NCI-H345 (cell line): Measurements from ENCODE around the gene R3HDM2.

Experiments
- DNase-seq: peaks from one replicate; lab custom pipeline; 2025; lab: John Stamatoyannopoulos, UW

Gene R3HDM2

DNA sequence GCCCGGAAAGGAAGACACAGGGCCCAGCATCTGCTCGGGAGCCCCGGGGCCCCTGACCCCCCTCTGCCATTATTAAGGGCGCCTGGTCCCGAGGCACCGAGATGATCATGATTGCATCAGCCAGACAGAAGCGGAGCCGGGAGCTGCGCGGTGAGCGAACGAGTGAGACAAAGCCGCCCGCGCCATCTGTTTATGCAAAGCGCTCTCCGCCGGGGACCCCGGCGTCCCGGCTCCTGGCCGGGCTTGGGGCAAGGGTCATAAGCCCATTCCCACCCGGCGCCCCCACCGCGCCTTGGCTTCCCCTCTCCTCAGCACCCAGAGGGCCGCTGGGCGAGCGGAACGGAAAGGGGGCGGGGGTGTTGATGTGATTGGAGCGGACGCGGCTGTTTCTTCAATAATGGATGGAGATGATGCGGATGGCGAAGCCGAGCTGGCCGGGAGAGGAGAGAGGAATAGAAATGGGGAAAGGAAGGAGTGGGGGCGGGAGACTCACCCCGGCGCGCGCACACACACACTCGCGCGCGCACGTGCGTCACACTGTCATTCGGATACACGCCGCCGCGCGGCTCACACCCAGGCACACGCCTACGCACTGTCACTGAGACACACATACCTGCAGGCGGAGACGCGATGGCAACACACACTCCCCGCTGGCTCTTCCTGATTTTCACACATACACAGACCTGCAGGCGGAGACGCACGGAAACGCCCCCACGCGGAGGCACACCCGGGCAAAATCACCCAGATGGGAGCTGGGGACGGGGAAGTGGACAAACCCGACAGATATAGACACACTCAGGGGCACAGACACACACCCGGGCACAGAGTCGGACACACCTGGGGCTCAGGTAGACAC, 190.5 kb downstream of the R3HDM2 start:
- DNase-seq = peak; percentile 84

DNA sequence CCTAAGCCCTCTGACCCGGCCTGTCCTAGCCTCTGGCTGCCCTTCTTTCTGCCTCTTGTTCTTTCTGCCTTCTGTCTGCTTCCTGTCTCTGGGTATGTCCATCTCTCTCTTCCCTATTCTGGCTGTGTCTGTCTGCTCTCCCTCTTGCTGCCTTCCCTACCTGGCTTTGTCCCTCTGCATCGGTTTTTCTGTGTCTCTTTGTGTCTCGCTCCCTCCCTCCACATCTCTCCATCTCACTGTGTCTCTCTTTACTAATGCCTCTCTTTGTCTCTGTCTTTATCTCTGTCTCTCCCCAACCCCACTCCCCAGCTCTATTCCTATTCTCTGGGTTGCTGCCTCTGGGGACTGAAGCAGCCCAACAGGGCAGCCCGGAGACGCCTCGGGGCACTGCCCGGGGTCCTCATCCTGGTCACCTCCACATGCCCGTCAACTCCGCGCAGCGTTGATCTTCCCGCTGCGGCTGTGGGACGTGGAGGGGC, 191.2 kb downstream of the R3HDM2 start:
- DNase-seq = peak; percentile 64

DNA sequence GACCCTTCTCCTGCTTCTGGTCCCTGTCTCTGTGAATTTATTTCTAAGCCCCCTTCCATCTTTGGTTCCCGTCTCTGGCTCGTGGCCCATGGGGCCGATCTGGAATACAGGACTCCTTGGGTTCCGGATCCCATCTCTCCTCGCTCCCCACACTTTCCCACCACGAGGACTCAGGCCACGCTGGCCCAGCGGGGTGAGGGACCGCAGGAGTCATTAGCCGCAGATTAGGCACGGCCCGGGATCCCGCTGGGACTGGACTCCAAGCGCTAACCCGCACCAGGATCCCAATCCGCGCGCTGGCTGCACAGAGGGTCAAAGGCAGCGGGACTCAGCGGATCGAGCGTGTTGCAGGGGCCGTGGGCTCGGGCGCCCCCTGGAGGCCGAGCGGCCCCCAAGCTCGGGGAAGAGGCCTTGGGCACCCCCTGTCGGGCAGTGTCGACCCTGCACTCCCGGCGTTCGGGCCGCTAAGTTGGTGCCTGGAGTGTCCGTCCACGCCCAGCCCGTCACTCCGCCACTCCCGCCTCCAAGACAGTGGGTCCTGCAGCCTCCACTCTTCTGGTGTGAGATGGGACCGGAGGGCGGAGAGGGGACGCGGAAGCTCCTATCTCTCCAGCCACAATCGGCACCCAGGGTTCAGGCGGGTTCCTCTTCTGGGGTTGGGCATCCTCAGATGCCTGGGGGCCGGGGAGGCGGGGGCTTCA, 191.8 kb downstream of the R3HDM2 start:
- DNase-seq = peak; percentile 90

DNA sequence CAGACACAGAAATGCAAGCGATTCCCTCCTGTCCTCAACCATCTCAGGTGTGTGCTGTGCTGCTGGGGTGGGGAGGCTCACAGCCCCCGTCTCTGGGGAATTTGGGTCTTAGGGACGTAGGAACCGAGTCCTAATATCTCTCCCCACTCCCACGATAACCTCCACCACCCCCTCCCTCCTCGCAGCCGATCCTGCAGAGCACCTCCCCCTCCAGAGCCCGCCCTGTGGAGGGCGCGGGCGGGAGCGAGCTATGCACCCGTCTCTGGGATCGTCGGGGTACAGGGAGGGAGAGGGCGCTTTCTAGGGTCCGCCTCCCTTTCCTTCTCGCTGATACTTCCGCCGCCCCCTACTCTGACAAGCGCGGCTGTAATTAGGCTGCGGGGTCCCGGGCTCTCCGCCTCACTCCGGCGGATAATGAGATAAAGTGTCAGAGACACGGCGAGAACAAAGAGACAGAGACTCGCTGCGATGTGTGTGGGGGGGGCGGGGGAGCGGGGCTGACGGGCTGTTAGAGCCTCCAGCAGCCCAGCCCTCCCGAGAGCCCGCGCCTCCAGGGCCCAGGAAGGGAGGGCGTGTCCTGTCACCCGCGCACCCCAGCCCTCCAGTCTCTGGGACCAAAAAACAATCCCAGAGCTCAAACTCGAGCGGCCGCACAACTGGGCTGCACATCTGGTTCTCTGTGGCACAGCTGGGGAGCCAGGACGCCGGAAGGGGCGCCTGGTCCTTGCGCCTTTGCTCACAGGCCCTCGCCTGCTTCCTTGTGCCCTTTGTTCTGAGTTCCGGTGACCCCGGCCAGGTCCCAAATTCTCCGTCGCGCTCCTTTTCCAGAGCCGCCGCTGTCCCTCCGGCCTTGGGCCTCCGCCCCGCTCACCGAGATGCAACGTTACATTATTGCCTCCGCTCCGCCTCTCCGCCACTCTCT, 192.7 kb downstream of the R3HDM2 start:
- DNase-seq = peak; percentile 59

DNA sequence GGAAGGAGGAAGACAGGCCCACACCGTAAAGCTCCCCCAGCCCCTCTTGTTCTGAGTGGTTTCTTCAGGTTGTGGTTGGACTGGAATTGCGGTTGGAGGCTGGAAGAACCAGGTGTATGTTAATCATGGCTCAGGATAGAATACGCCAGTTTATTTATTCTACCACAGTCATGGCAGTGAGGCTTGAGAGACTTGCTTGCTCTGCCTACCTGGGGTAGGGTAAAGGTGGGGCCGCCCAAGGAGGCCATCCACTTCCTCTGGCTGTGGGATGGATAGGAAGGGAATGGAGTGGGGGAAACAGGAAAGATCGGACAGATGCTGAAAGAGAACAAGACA, 193.3 kb downstream of the R3HDM2 start:
- DNase-seq = peak; percentile 36

DNA sequence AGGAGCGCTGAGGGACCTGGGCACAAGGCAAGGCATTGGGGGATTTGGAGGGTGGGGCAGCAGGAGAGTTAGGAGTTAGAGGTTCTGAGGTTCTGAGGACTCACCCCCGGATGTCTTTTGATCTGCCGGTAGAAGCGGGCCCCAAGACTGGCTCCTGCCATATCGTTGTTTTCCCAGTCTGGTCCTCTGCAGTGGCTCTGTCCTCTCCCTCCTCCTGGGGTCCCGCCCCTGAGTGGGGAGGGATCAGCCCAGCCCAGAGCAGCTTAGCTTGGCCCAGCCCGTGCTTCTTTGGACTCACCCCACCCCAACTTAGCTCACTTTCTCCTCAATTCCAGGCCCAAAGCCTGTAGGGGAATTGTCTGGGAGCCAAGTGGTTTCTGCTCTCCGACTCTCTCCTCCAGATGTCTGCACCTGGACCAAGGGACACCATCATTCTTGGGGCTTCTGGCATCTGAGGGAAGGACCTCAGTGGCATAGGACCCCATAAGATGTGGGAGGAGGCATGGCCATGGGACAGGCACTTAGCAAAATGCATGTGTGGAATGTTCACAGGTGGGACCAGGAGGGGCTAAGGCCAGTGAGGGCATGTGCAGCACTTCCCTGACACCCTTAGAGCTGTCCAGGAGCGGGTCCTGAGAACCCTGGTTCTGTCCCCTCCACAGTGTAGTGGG, 193.8 kb downstream of the R3HDM2 start:
- DNase-seq = no peak

DNA sequence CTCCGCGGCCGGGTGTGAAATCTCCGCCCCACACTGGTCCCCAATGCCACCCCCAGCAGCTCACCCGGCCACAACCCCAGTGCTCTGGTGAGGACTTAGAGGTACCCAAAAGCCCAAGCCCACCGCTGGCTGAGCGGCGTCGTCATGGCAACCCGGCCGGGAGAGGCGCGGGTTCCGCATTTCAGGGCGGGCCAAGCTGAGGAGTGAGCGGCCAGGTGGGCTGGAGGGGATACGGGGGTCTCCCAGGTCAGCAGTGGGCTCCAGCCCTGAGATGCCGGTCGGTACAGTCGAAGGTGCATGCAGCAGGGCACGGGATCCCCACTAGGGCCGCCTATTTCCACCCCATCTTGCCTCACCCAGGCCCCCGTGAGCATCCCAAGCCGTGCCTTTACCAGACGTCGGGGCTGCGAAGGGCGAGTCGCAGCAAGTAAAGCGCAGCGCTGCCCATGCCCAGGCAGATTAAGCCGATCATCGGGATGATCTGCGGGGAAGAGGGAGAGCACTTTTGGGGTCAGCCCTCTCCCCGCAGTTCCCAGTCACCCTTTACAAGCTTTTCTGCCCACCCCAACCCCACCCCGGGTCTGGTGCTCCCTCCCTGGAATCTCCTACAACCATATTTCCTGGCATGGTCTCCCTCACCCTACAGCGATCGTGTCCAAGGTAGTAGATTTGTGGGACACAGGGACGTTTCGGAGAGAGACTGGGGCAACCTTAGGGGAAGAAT, 194.5 kb downstream of the R3HDM2 start:
- DNase-seq = no peak

DNA sequence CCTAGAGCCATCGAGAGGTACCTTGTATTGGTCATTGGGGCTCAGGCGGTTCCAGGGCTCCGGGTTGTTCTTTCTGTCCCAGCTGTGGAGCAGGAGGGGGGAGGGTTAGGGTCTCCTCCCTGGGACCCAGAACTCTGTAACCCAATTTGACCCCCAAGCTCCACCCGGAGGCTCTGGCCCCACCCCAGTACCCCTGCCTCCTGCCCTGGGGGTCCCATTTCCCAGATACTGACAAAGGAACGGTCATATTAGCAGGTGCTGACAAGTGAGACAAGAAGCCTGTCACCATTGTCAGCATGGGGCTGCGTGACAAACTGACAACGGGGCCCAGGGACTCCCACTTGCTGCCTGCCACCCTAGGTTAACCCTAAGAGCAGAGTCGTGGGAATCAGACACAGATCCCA, 195.1 kb downstream of the R3HDM2 start:
- no peak for DNase-seq

DNA sequence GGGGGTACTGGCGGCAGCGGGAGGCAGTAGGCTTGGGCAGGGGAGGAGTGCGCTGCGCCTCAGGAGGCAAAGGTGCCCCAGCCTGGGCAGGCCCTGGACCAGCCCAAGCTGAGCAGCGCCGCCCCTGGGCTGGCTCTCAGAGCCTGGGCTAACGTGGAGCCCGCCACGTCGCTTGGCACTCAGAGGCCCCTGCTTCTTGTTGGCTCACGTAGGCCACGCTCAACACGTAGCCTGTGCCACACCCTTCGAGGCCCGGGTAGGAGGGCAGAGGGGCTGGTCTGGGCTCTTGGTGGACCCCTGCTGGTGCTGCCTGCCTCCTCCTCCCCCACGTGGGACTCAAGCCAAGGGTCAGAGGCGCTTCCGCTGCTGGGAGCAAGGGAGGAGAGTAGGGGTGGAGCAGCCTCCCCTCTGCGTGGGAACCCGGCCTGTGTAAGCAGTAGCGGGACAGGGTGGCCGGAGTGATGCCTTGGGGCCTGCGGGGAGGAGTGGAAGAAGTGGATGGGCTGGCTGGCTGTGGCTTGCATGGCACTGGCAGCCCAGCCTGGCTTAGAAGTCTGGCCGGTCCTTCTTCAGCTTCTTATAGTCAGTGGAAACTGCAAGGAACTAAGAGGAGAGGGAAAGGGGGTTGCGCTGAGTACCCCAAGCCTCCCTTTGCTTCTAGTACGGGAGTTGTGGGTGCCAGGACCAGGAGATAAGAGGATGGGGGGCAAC, 195.7 kb downstream of the R3HDM2 start:
- no peak for DNase-seq

DNA sequence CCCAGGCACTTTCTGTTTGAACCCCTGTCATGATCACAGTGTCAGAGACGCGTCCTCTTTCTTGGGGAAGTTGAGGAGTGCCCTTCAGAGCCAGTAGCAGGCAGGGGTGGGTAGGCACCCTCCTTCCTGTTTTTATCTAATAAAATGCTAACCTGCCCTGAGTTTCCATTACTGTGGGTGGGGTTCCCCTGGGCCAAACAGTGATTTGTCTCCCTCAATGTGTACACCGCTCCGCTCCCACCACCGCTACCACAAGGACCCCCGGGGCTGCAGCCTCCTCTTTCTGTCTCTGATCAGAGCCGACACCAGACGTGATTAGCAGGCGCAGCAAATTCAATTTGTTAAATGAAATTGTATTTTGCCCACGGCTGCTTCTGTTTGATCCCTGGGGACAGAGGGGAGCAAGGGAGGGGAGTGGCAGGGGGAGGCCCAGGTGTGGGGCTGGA, 196.2 kb downstream of the R3HDM2 start:
- no peak for DNase-seq

DNA sequence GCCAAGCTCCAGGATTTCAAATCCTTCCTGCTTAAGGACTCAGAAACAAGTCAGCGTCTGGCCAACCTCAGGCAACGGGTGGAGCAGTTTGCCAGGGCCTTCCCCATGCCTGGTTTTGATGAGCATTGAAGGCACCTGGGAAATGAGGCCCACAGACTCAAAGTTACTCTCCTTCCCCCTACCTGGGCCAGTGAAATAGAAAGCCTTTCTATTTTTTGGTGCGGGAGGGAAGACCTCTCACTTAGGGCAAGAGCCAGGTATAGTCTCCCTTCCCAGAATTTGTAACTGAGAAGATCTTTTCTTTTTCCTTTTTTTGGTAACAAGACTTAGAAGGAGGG, 196.6 kb downstream of the R3HDM2 start:
- DNase-seq = no peak

DNA sequence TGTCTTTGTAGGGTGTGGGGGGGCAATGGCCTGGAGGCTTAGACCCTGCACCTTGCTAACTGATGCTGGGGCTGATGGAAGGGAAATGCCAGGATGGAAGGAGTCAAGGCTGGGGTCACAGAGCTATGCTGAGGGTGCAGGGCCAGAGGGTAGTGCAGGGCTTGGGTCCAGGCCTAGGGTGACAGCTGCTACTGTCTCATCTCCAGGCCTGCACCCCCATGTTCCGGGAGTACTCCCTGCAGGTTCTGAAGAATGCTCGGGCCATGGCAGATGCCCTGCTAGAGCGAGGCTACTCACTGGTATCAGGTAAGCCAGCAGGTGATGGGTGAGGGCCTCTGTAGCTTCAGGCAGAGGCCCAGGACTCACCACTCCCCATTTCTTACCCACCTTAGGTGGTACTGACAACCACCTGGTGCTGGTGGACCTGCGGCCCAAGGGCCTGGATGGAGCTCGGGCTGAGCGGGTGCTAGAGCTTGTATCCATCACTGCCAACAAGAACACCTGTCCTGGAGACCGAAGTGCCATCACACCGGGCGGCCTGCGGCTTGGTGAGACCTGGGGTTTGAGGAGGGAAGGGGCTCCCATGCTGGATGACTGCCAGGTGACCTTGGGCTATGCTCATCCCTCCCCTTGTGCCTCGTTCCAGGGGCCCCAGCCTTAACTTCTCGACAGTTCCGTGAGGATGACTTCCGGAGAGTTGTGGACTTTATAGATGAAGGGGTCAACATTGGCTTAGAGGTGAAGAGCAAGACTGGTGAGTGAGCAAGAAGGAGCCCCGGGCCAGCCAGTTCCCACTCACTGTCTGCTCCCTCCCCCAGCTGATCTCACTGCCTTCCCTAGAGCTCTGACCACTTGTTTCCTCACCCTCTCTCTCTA, 197.2 kb downstream of the R3HDM2 start:
- DNase-seq = no peak

DNA sequence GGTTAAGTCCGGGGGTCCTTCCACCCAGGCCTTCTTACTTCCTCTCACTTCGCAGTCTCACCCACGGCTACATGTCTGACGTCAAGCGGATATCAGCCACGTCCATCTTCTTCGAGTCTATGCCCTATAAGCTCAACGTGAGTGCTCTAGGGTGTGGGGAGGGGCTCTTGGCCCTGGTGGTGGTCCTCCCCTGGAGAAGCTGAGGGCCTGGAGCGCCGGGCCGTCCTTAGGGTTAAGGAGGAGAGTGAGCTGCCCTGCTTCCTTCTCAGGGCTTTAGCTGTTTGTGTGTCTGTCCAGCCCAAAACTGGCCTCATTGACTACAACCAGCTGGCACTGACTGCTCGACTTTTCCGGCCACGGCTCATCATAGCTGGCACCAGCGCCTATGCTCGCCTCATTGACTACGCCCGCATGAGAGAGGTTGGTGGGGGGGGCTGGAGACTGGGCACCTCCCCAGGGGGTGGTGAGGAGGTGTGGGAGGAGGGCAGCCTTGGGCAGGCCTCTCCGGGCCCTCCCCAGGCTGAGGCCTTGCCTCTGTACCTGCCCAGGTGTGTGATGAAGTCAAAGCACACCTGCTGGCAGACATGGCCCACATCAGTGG, 198.6 kb downstream of the R3HDM2 start:
- DNase-seq = no peak

DNA sequence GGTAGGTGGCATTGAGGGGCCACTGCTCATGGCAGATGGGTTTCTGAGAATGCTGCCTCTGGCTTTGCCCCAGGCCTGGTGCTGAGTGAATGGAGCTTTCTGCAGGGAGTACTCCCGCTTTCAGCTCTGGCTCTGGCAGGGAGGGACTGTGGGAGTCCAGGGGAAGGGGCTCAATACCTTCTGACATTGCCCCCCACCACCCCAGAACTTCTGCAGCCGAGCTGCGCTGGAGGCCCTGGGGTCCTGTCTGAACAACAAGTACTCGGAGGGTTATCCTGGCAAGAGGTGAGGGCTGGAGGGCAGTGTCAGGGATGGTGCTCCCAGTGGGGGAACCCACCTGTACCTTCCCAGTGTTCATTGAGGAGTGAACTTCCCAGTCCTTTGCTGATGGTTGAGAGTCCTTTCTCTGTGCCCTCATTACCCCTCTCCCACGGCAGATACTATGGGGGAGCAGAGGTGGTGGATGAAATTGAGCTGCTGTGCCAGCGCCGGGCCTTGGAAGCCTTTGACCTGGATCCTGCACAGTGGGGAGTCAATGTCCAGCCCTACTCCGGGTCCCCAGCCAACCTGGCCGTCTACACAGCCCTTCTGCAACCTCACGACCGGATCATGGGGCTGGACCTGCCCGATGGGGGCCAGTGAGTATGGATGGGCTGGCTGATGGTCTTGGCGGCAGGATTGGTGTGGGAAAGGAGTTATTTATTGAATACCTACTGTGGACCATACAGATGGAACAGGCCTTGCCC, 199.4 kb downstream of the R3HDM2 start:
- DNase-seq = no peak

DNA sequence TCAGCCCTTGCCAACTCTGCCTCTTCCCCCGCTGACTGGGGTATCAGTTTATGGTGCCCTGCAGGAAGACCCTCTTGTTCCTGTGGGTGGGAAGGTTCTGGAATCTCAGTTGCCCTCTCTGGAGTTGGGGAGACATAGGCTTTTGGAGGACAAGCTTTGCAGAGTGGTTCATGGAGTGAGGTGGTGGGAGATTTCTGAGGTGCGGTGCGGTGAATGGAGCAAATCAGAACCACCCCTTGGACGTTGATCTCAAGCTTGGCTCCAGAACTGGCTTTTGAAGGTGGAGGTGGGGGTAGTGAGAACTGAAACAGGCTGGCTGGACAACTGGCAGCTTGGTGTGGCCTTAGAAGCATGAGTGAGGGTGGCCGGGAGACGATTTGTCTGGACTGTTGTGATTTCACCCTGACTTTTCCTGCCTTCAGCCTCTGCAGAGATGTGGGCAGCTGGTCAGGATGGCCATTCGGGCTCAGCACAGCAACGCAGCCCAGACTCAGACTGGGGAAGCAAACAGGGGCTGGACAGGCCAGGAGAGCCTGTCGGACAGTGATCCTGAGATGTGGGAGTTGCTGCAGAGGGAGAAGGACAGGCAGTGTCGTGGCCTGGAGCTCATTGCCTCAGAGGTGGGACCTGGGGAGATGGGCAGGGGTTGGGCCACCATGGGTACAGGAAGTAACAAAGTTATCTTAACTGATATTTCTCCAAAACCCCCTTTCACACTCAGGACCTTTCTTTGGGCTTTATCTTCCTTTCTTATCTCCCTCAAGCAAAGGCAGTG, 200.3 kb downstream of the R3HDM2 start:
- DNase-seq = no peak

DNA sequence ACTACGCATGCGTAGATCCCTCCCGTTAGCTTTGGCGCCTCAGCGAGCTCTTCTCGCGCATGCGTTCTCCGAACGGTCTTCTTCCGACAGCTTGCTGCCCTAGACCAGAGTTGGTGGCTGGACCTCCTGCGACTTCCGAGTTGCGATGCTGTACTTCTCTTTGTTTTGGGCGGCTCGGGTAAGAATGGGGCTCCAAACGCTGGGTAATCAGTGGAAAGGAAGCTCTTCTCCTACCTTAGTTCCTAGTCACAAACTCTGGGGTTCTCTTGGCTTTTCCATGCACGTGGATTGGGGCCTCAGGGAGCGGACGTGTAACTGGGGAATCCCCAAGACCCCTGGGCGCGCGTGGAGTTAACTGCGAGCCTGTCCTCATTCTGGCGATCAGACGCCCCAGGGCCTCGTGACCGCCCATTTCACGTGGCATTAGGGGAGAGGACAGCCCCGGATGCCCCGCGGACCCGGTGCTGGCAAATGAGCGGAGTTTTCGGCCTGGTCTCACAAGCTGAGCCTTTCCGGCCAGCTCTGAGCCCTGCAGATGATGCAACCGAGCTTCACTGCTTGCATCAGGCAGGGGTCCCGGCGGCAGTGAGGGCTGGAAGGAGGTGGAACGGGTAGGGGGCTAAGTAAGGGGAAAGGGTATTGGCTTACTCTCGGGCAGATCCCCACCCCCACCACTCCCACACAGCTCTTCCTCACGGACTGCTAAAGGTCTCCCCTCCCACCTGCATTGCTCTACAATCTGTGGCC, 201.0 kb downstream of the R3HDM2 start, which contains the start of gene SHMT2:
SHMT2 (plus strand) TSS at position 78 of the 747 bp plus-strand sequence; CDS start at position 146, 68 bp downstream.
- peak; percentile 93 for DNase-seq
